SU-DHL-6 (cell line): ENCODE measurements around the gene PMVK.

Source experiments
- CTCF ChIP-seq: fragments of 200-600 bp; sonication (generic); IDR thresholded peaks from one replicate; pipeline ENCODE4 v1.5.1; 2017; ENCODE audit warnings: antibody characterized with exemption, mild to moderate bottlenecking, low read length, moderate library complexity; ENCODE audit not compliant: insufficient read depth, poor library complexity, severe bottlenecking
- EZH2phosphoT487 ChIP-seq: fragments of 200-600 bp; sonication (generic), shearing (Covaris generic); conservative IDR thresholded peaks from 2 replicates; pipeline ENCODE4 v1.6.1; 2018; ENCODE audit warnings: mild to moderate bottlenecking, antibody characterized with exemption, low read length, moderate library complexity, mixed read lengths

GRCh38 chr1:154908937-154909336, 27.6 kb downstream of the PMVK start:
- TF ChIP-seq CTCF, result no peak
- no peak for TF ChIP-seq EZH2phosphoT487
